HCT116 (cell line): Measurements from ENCODE around the gene TACC2.

ENCODE experiments used
- CTCF ChIP-seq, 3 experiments: fragments of 200-600 bp in 1 of 3; sonication (generic) in 1 of 3; IDR thresholded peaks in 2 of 3; conservative IDR thresholded peaks in 1 of 3; 2 replicates each; pipeline ENCODE4 v1.5.1; 2012 to 2017; ENCODE audit warnings: low read depth in 2 of 3, low read length in 2 of 3, antibody characterized with exemption in 1 of 3, borderline replicate concordance in 1 of 3, control low read depth in 1 of 3, mild to moderate bottlenecking in 1 of 3, mixed read lengths in 1 of 3, mixed run types in 1 of 3, moderate library complexity in 1 of 3; ENCODE audit not compliant: insufficient read depth in 1 of 3
- EZH2 ChIP-seq: fragments of 200-600 bp; sonication (generic); IDR thresholded peaks from 2 replicates; pipeline ENCODE4 v1.6.1; 2017; ENCODE audit warnings: antibody characterized with exemption, mixed run types
- EZH2phosphoT487 ChIP-seq: fragments of 200-600 bp; IDR thresholded peaks from 2 replicates; pipeline ENCODE4 v1.6.1; 2018; ENCODE audit warnings: antibody characterized with exemption, borderline replicate concordance
- REST ChIP-seq: IDR thresholded peaks from 2 replicates; pipeline ENCODE4 v1.6.1; 2012; ENCODE audit warnings: low read depth
- TCF7L2 ChIP-seq: IDR thresholded peaks from 2 replicates; pipeline ENCODE4 v1.7.0; 2011; ENCODE audit warnings: borderline replicate concordance, inconsistent platforms; ENCODE audit not compliant: insufficient read depth, insufficient read length; ENCODE audit errors: extremely low read depth
- ZBTB33 ChIP-seq: IDR thresholded peaks from 2 replicates; pipeline ENCODE4 v1.6.1; 2011; ENCODE audit warnings: mild to moderate bottlenecking, low read length, moderate library complexity; ENCODE audit not compliant: insufficient replicate concordance; ENCODE audit errors: extremely low read depth

GRCh38 chr10:122246830-122247520 lies 258.0 kb downstream of the TACC2 start:
- TF ChIP-seq EZH2: no peak
- TF ChIP-seq CTCF (IDR thresholded peaks at IDR 0.05 in 2 of 3, conservative IDR thresholded peaks at IDR 0.05 in 1 of 3; ENCODE audit: borderline replicate concordance in 1 of 3, insufficient read depth in 1 of 3, low read depth in 2 of 3, low read length in 2 of 3): no peak
- TF ChIP-seq REST: no peak
- TF ChIP-seq EZH2phosphoT487: no peak
- no peak for TF ChIP-seq ZBTB33
- TF ChIP-seq TCF7L2: no peak
